ENCODE measurements around the gene TNS1. TPM values are rescaled to one million over a fixed set of nuclear protein-coding genes. Genes with fewer than 3 reads are reported as not detected.

TNS1 gene
- total RNA-seq, 1 donor from 2014 or later, result 0.13 TPM

- TF ChIP-seq CTCF (IDR thresholded peaks at IDR 0.05), result no peak
- intact Hi-C loops (cut with micrococcal nuclease), result loop anchor here (10.0 kb wide), 1 partner anchor 1447 kb away; the partner anchor contains the start of gene SMARCAL1
- POLR2A ChIA-PET, result no interaction called here
- no peak for DNase-seq
- Mint-ChIP-seq H3K9me3 (peaks cover 3% of the 10 kb centered on the region), H3K36me3 (ENCODE audit: low read depth) (no peaks in the 10 kb centered on the region), H3K27me3 (no peaks in the 10 kb centered on the region), H3K4me1 (peaks cover 39% of the 10 kb centered on the region), H3K27ac (no peak overlapping the region), H3K4me3 (no peak overlapping the region)
- CTCF ChIA-PET, result no interaction called here
- no peak for ATAC-seq (ENCODE audit: low read depth)
Observed at GRCh38 chr2:217861334-217861877, 141.4 kb downstream of the TNS1 start.

DNA sequence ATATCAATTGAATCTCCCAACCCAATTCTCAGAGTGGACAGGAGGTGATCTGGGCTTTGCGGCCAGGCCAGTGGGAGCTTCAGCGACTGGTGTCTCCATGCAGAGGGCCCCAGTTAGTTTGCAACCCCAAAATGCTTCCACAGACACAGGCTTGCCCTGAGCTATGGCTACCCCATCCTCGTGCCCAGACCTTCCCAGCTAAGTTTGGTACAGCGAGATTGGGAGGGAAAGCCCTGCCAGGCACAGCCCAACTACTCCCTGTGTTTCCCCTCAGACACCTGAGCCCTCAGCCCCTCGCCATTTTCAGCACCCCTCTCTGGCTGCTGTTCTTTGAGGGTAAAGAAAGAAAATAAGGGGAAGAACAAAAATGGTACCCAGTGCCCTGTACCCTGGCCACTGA lies 142.9 kb downstream of the TNS1 start:
- TF ChIP-seq CTCF (IDR thresholded peaks at IDR 0.05), result no peak
- ChIA-PET CTCF (no interaction called here), POLR2A (no interaction called here)
- intact Hi-C loops (cut with micrococcal nuclease), result loop anchor here (10.0 kb wide), 1 partner anchor 1445 kb away; the partner anchor contains the start of gene SMARCAL1
- peaks cover 24% of the 10 kb centered on the region for H3K4me1 Mint-ChIP-seq
- DNase-seq (no peak), ATAC-seq (ENCODE audit: low read depth) (no peak)
- peaks cover 2% of the 10 kb centered on the region for H3K9me3 Mint-ChIP-seq
- no peak overlapping the region for H3K4me3 Mint-ChIP-seq
- no peak overlapping the region for H3K27ac Mint-ChIP-seq
- H3K27me3 Mint-ChIP-seq, result peaks cover 2% of the 10 kb centered on the region
- no peaks in the 10 kb centered on the region for H3K36me3 Mint-ChIP-seq (ENCODE audit: low read depth)

- H3K27ac Mint-ChIP-seq, result no peak overlapping the region
- no peak for TF ChIP-seq CTCF (IDR thresholded peaks at IDR 0.05)
- H3K9me3 Mint-ChIP-seq, result no peaks in the 10 kb centered on the region
- POLR2A ChIA-PET, result no interaction called here
- no peak for DNase-seq
- peaks cover 13% of the 10 kb centered on the region for H3K4me1 Mint-ChIP-seq
- no peak for ATAC-seq (ENCODE audit: low read depth)
- peaks cover 2% of the 10 kb centered on the region for H3K27me3 Mint-ChIP-seq
- CTCF ChIA-PET, result no interaction called here
- no peaks in the 10 kb centered on the region for H3K36me3 Mint-ChIP-seq (ENCODE audit: low read depth)
- H3K4me3 Mint-ChIP-seq, result no peak overlapping the region
- intact Hi-C loops (cut with micrococcal nuclease), result no loop called here
Observed at GRCh38 chr2:217858519-217859491, 144.0 kb downstream of the TNS1 start.

- TF ChIP-seq CTCF (IDR thresholded peaks at IDR 0.05), result no peak
- POLR2A ChIA-PET, result no interaction called here
- CTCF ChIA-PET, result no interaction called here
Observed at GRCh38 chr2:217857624-217858506, 144.9 kb downstream of the TNS1 start.

More at GRCh38 chr2:217857624-217858506, 144.9 kb downstream of the TNS1 start:
- no peak overlapping the region for H3K27ac Mint-ChIP-seq
- no peak overlapping the region for H3K4me3 Mint-ChIP-seq
- intact Hi-C loops (cut with micrococcal nuclease), result no loop called here
- DNase-seq (no peak), ATAC-seq (ENCODE audit: low read depth) (no peak)
- H3K9me3 Mint-ChIP-seq, result no peaks in the 10 kb centered on the region
- H3K36me3 Mint-ChIP-seq (ENCODE audit: low read depth), result no peaks in the 10 kb centered on the region
- peaks cover 4% of the 10 kb centered on the region for H3K4me1 Mint-ChIP-seq
- H3K27me3 Mint-ChIP-seq, result peaks cover 2% of the 10 kb centered on the region

Data from activated B cell treated with CpG ODN at 0.5 μM for 24 hours (primary cell).